Measurements from ENCODE around the gene NIN. TPM values are rescaled to one million over a fixed set of nuclear protein-coding genes. Genes with fewer than 3 reads are reported as not detected.

The NIN gene
- total and polyA plus RNA-seq, 2 of the 4 experiments (the other 2 are of a cell fraction), result 15.2 to 98.4 TPM

GRCh38 chr14:50675597-50675996 lies 155.4 kb downstream of the NIN start (continued):
- TF ChIP-seq MAFK (IDR thresholded peaks at IDR 0.05; ENCODE audit: low read depth, low read length), result no peak
- TF ChIP-seq, protein P1, sequence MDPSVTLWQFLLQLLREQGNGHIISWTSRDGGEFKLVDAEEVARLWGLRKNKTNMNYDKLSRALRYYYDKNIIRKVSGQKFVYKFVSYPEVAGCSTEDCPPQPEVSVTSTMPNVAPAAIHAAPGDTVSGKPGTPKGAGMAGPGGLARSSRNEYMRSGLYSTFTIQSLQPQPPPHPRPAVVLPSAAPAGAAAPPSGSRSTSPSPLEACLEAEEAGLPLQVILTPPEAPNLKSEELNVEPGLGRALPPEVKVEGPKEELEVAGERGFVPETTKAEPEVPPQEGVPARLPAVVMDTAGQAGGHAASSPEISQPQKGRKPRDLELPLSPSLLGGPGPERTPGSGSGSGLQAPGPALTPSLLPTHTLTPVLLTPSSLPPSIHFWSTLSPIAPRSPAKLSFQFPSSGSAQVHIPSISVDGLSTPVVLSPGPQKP (IDR thresholded peaks at IDR 0.05; ENCODE audit: borderline replicate concordance, low read depth, low read length), result no peak

DNA sequence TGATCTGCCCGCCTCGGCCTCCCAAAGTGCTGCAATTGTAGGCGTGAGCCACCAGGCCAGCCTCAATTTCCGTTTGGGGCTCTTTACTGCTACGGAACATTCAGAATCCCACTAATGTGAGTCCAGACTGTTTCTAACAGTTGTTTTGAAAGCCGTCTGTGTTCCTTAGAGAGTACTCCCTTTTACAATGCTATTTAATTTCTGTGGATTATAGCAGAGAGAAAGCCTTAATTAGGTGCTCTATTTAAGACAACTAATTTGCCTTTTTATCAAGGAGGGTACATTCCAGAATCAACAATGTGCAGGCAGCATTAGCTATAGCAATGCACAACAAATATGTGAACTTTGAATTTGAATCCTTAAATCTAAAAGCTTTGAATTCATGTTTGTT lies 160.1 kb downstream of the NIN start:
- peak overlapping the region; percentile 72 for H3K18ac ChIP-seq (ENCODE audit: low read depth, low read length)
- H3K27me3 ChIP-seq (ENCODE audit: control insufficient read depth, insufficient read depth, low read length), result no peaks in the 10 kb centered on the region
- H3K36me3 ChIP-seq (ENCODE audit: control insufficient read depth, insufficient read depth, low read length), result no peaks in the 10 kb centered on the region
- peak overlapping the region; percentile 70 for H2BK20ac ChIP-seq (ENCODE audit: low read depth, low read length)
- WGBS, 2 experiments (ENCODE audit: extremely low coverage in 2 of 2, insufficient read length in 1 of 2), result 100% methylated on average over 2 of the region's 6 CpGs; no CpG with 5 or more reads in 1 of the 2 experiments
- no peak overlapping the region for H3K4me2 ChIP-seq (ENCODE audit: low read depth, low read length)
- intact Hi-C loops (cut with micrococcal nuclease), result no loop called here
- BruUV-seq (replicated peaks), result no TSS peak
- peak overlapping the region; percentile 64; the same call in 1 of the 2 replicates for H4K5ac ChIP-seq (ENCODE audit: low read depth, low read length)
- H4K20me1 ChIP-seq (ENCODE audit: insufficient read depth, low read length), result peaks cover 8% of the 10 kb centered on the region; the same call in 1 of the 2 replicates
- H2AK9ac ChIP-seq (replicated peaks; ENCODE audit: low read depth, low read length, poor library complexity), result no peak overlapping the region
- peak overlapping the region; percentile 60; the same call in 1 of the 2 replicates for H3K27ac ChIP-seq (ENCODE audit: insufficient read depth, low read length)
- H3K4ac ChIP-seq (ENCODE audit: low read depth, low read length), result peak overlapping the region; percentile 35
- H3K4me3 ChIP-seq (ENCODE audit: insufficient read depth, low read depth, low read length), result no peak overlapping the region
- peaks cover 18% of the 10 kb centered on the region for H3K4me1 ChIP-seq (ENCODE audit: control insufficient read depth, insufficient read depth, low read length)
- no peak overlapping the region for H2BK5ac ChIP-seq (ENCODE audit: low read depth, low read length, poor library complexity, severe bottlenecking)
- TF ChIP-seq, protein P2, sequence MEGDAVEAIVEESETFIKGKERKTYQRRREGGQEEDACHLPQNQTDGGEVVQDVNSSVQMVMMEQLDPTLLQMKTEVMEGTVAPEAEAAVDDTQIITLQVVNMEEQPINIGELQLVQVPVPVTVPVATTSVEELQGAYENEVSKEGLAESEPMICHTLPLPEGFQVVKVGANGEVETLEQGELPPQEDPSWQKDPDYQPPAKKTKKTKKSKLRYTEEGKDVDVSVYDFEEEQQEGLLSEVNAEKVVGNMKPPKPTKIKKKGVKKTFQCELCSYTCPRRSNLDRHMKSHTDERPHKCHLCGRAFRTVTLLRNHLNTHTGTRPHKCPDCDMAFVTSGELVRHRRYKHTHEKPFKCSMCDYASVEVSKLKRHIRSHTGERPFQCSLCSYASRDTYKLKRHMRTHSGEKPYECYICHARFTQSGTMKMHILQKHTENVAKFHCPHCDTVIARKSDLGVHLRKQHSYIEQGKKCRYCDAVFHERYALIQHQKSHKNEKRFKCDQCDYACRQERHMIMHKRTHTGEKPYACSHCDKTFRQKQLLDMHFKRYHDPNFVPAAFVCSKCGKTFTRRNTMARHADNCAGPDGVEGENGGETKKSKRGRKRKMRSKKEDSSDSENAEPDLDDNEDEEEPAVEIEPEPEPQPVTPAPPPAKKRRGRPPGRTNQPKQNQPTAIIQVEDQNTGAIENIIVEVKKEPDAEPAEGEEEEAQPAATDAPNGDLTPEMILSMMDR (conservative IDR thresholded peaks at IDR 0.05; ENCODE audit: low read depth, low read length), result no peak
- TF ChIP-seq RFX5 (IDR thresholded peaks at IDR 0.05; ENCODE audit: low read depth, low read length), result no peak
- no peak for TF ChIP-seq CHD1 (IDR thresholded peaks at IDR 0.05; ENCODE audit: low read depth, low read length)
- no peak for TF ChIP-seq BHLHE40 (IDR thresholded peaks at IDR 0.05; ENCODE audit: low read depth, low read length)
- no peak for TF ChIP-seq RCOR1 (IDR thresholded peaks at IDR 0.05; ENCODE audit: insufficient replicate concordance, low read length)
- peak overlapping the region; percentile 25 for H4K91ac ChIP-seq (ENCODE audit: insufficient read depth, low read depth, low read length)
- in situ Hi-C loops (cut with MboI; ENCODE audit: low sequenced_read_pairs), result no loop called here
- dilution Hi-C loops (cut with HindIII; ENCODE audit: low sequenced_read_pairs, unreplicated experiment), result no loop called here
- H3K9me3 ChIP-seq (ENCODE audit: control insufficient read depth, insufficient read depth, low read length), result no peaks in the 10 kb centered on the region
- H4K8ac ChIP-seq (ENCODE audit: low read depth in 2 of 2, low read length in 2 of 2), result 0 out of 4 replicates have a peak overlapping the region, but pooled peaks of 1 of the 2 experiments have one; percentile 22
- no peak overlapping the region for H2AFZ ChIP-seq (replicated peaks; ENCODE audit: low read length, poor library complexity)
- no peak overlapping the region for H3K56ac ChIP-seq (ENCODE audit: extremely low read depth, insufficient read depth, low read length)
- DNase-seq (no peak), ATAC-seq (ENCODE audit: low read depth) (no peak)
- H2AK5ac ChIP-seq (ENCODE audit: low read depth, low read length), result peak overlapping the region; percentile 13; the same call in 1 of the 2 replicates
- H3K9me1 ChIP-seq (ENCODE audit: insufficient read depth, low read length), result peaks cover 14% of the 10 kb centered on the region
- no peak overlapping the region for H3K23ac ChIP-seq (ENCODE audit: low read depth, low read length)
- ChIA-PET POLR2A (ENCODE audit: unreplicated experiment) (no interaction called here), CTCF (no interaction called here)
- peak overlapping the region; percentile 92 for H2BK120ac ChIP-seq (ENCODE audit: low read depth, low read length)
- no peak overlapping the region for H3K14ac ChIP-seq (replicated peaks; ENCODE audit: low read depth, low read length)
- peaks cover 3 to 20% of the 10 kb centered on the region in 2 experiments; a peak in 2 of 4 replicates for H3K79me1 ChIP-seq (ENCODE audit: low read depth in 1 of 2, low read length in 2 of 2)
- H3K9ac ChIP-seq (ENCODE audit: low read depth, low read length), result no peak overlapping the region
- no peak overlapping the region for H2BK15ac ChIP-seq (ENCODE audit: low read depth, low read length)
